ENCODE measurements around the gene ZBTB34. TPM values are rescaled to one million over a fixed set of nuclear protein-coding genes. Genes with fewer than 3 reads are reported as not detected.

The ZBTB34 gene
- total and polyA plus RNA-seq, 2 of the 4 experiments (the other 2 are of a cell fraction), result 2.7 to 3.1 TPM

DNA sequence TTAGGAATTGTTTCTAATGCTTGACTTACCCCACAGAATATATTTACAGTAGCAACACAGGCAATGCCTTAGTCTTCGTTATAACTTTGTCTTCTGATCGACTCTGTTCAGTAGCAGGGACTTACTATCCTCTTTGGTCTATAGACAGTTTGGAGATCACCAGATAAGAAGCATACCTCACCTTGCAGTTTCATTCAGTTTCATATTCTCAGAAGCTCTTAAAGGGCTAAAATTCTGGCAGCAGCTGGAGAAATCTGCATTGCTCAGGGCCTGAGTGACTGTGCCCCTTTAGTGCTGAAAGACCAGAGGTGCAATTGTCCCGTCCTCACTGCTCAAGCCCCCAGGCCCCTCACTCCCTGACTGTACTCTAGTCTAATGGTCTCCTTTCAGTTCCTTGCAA, 29.6 kb upstream of the ZBTB34 start:
- no peak for ATAC-seq (ENCODE audit: low read depth)
- ChIA-PET POLR2A (ENCODE audit: unreplicated experiment) (interaction anchor here (0.6 kb wide), 1 partner anchor 15 kb away, joined by 3 read pairs; no protein-coding TSS in a partner anchor), CTCF (no interaction called here)
- H3K4me3 ChIP-seq (ENCODE audit: insufficient read depth, low read depth, low read length), result no peak overlapping the region
- TF ChIP-seq RFX5 (IDR thresholded peaks at IDR 0.05; ENCODE audit: low read depth, low read length) (no peak), MXI1 (IDR thresholded peaks at IDR 0.05; ENCODE audit: borderline replicate concordance, low read depth, low read length) (no peak), CHD1 (IDR thresholded peaks at IDR 0.05; ENCODE audit: low read depth, low read length) (no peak), MAFK (IDR thresholded peaks at IDR 0.05; ENCODE audit: low read depth, low read length) (no peak), FOS (IDR thresholded peaks at IDR 0.05; ENCODE audit: low read depth, low read length) (no peak), RAD21 (IDR thresholded peaks at IDR 0.05; ENCODE audit: low read length) (no peak), CEBPB (IDR thresholded peaks at IDR 0.05; ENCODE audit: low read depth, low read length) (no peak), USF2 (IDR thresholded peaks at IDR 0.05; ENCODE audit: low read depth, low read length) (no peak), SMC3 (IDR thresholded peaks at IDR 0.05; ENCODE audit: low read depth, low read length) (no peak), ELK1 (IDR thresholded peaks at IDR 0.05; ENCODE audit: borderline replicate concordance, low read depth, low read length) (no peak), POLR2A (IDR thresholded peaks at IDR 0.05; ENCODE audit: low read depth, low read length) (no peak), NFE2L2 (IDR thresholded peaks at IDR 0.05; ENCODE audit: low read depth, low read length) (no peak), BHLHE40 (IDR thresholded peaks at IDR 0.05; ENCODE audit: low read depth, low read length) (no peak)
- no peak overlapping the region for H2BK15ac ChIP-seq (ENCODE audit: low read depth, low read length)
- DNase-seq, result no peak
- no peak overlapping the region for H3K56ac ChIP-seq (ENCODE audit: extremely low read depth, insufficient read depth, low read length)
- dilution Hi-C loops (cut with HindIII; ENCODE audit: low sequenced_read_pairs, unreplicated experiment) (no loop called here), in situ Hi-C loops (cut with MboI; ENCODE audit: low sequenced_read_pairs) (no loop called here), intact Hi-C loops (cut with micrococcal nuclease) (no loop called here)
- H2BK5ac ChIP-seq (ENCODE audit: low read depth, low read length, poor library complexity, severe bottlenecking), result no peak overlapping the region
- H3K27ac ChIP-seq (ENCODE audit: insufficient read depth, low read length), result no peak overlapping the region
- H4K91ac ChIP-seq (ENCODE audit: insufficient read depth, low read depth, low read length), result no peak overlapping the region
- WGBS, 2 experiments (ENCODE audit: extremely low coverage in 2 of 2, insufficient read length in 1 of 2), result no CpG with 5 or more reads among the region's 3 CpGs
- BruUV-seq (replicated peaks), result no TSS peak
- peaks cover 14% of the 10 kb centered on the region for H4K20me1 ChIP-seq (ENCODE audit: insufficient read depth, low read length)
- H3K4me1 ChIP-seq (ENCODE audit: control insufficient read depth, insufficient read depth, low read length), result peaks cover 3% of the 10 kb centered on the region; the same call in 1 of the 2 replicates
- no peak overlapping the region for H2AK5ac ChIP-seq (ENCODE audit: low read depth, low read length)
- H2BK20ac ChIP-seq (ENCODE audit: low read depth, low read length), result no peak overlapping the region
- no peak overlapping the region for H4K5ac ChIP-seq (ENCODE audit: low read depth, low read length)
- no peak overlapping the region for H3K14ac ChIP-seq (replicated peaks; ENCODE audit: low read depth, low read length)
- H3K9ac ChIP-seq (ENCODE audit: low read depth, low read length), result no peak overlapping the region
- H3K9me1 ChIP-seq (ENCODE audit: insufficient read depth, low read length), result peaks cover 5% of the 10 kb centered on the region; the same call in 1 of the 2 replicates
- H3K4ac ChIP-seq (ENCODE audit: low read depth, low read length), result no peak overlapping the region
- H3K18ac ChIP-seq (ENCODE audit: low read depth, low read length), result no peak overlapping the region
- no peak overlapping the region for H3K23ac ChIP-seq (ENCODE audit: low read depth, low read length)
- H3K9me3 ChIP-seq (ENCODE audit: control insufficient read depth, insufficient read depth, low read length), result no peaks in the 10 kb centered on the region
- peaks cover 25% of the 10 kb centered on the region for H3K36me3 ChIP-seq (ENCODE audit: control insufficient read depth, insufficient read depth, low read length)
- no peak overlapping the region for H3K4me2 ChIP-seq (ENCODE audit: low read depth, low read length)
- H3K79me1 ChIP-seq (ENCODE audit: low read depth in 1 of 2, low read length in 2 of 2), result peaks cover 22 to 66% of the 10 kb centered on the region in 2 experiments
- no peak overlapping the region for H4K8ac ChIP-seq (ENCODE audit: low read depth in 2 of 2, low read length in 2 of 2)
- H2AFZ ChIP-seq (replicated peaks; ENCODE audit: low read length, poor library complexity), result no peak overlapping the region
- H2AK9ac ChIP-seq (replicated peaks; ENCODE audit: low read depth, low read length, poor library complexity), result no peak overlapping the region
- no peak overlapping the region for H2BK120ac ChIP-seq (ENCODE audit: low read depth, low read length)
- no peaks in the 10 kb centered on the region for H3K27me3 ChIP-seq (ENCODE audit: control insufficient read depth, insufficient read depth, low read length)
